HG03521 (cell line): ENCODE data around the gene USE1.

Source experiments
- ATAC-seq: cut with Tn5 transposase; IDR thresholded peaks from one replicate; pipeline ENCODE4 v1.9.1; 2021; ENCODE audit warnings: mild to moderate bottlenecking, moderate library complexity; ENCODE audit not compliant: unreplicated experiment

USE1 gene

GRCh38 chr19:17205237-17206140 is 9.7 kb upstream of the USE1 start:
- ATAC-seq, result no peak

GRCh38 chr19:17206736-17207581 is 8.2 kb upstream of the USE1 start:
- no peak for ATAC-seq

GRCh38 chr19:17209126-17210036 is 5.8 kb upstream of the USE1 start:
- ATAC-seq, result no peak

GRCh38 chr19:17210296-17210695 is 4.9 kb upstream of the USE1 start:
- ATAC-seq, result no peak

- no peak for ATAC-seq
Measured at GRCh38 chr19:17211547-17212446, 3.4 kb upstream of the USE1 start.

GRCh38 chr19:17213334-17213733 is 1.8 kb upstream of the USE1 start:
- ATAC-seq, result no peak

GRCh38 chr19:17214508-17215126 is 540 bp upstream of the USE1 start:
- no peak for ATAC-seq

GRCh38 chr19:17216058-17216670 is 1.0 kb downstream of the USE1 start:
- no peak for ATAC-seq

- no peak for ATAC-seq
Measured at GRCh38 chr19:17219286-17219685, 4.1 kb downstream of the USE1 start.

GRCh38 chr19:17220207-17220758 is 5.1 kb downstream of the USE1 start:
- ATAC-seq, result no peak

GRCh38 chr19:17225053-17225452 is 9.9 kb downstream of the USE1 start:
- ATAC-seq, result no peak

- ATAC-seq, result peak; percentile 93
Measured at GRCh38 chr19:17226002-17226933, 11.1 kb downstream of the USE1 start, which contains the start of gene OCEL1. TSS of gene OCEL1 (plus strand) at chr19:17226226. CDS start at chr19:17226248, 22 bp downstream.

- ATAC-seq, result no peak
Measured at GRCh38 chr19:17227798-17228367, 12.7 kb downstream of the USE1 start.

GRCh38 chr19:17229890-17230289 is 14.7 kb downstream of the USE1 start:
- no peak for ATAC-seq

- no peak for ATAC-seq
Measured at GRCh38 chr19:17232258-17232657, 17.1 kb downstream of the USE1 start.

- no peak for ATAC-seq
Measured at GRCh38 chr19:17234911-17235299, 19.7 kb downstream of the USE1 start.
